ENCODE measurements around the gene SIRPA. TPM values are rescaled to one million over a fixed set of nuclear protein-coding genes. Genes with fewer than 3 reads are reported as not detected.

The SIRPA gene
- total and polyA plus RNA-seq, 2 of the 8 experiments (the other 6 are each of a cell fraction or from before 2014, with no cell fraction given): 3.9 to 4.3 TPM

- H2BK20ac ChIP-seq (ENCODE audit: low read length): no peak overlapping the region
- no peak overlapping the region for H2AK5ac ChIP-seq (ENCODE audit: low read depth, low read length)
- no peak overlapping the region for H4K5ac ChIP-seq (ENCODE audit: insufficient read length, low read depth, low read length)
- no peak overlapping the region for H4K8ac ChIP-seq (ENCODE audit: extremely low read depth, insufficient read depth, low read length)
- no peak overlapping the region for H3K4me3 ChIP-seq (ENCODE audit: extremely low read depth in 1 of 4, insufficient read depth in 2 of 4, low read depth in 3 of 4, low read length in 4 of 4)
- ChIA-PET POLR2A (ENCODE audit: partially characterized antibody) (interaction anchor here (0.8 to 1.2 kb wide), 2 partner anchors 10 to 13 kb away, joined by 3 to 5 read pairs; no protein-coding TSS in a partner anchor), CTCF (ENCODE audit: partially characterized antibody) (interaction anchor here (0.6 to 1.4 kb wide), 4 partner anchors 11 to 479 kb away, joined by 3 to 4 read pairs (median 4); no protein-coding TSS in a partner anchor)
- H3K27ac ChIP-seq (ENCODE audit: low read depth, low read length): no peak overlapping the region
- H2AFZ ChIP-seq (ENCODE audit: low read length): no peak overlapping the region
- H3K4me2 ChIP-seq (ENCODE audit: insufficient read depth in 1 of 2, low read depth in 2 of 2, low read length in 2 of 2): no peak overlapping the region
- no peak overlapping the region for H3K4ac ChIP-seq (replicated peaks; ENCODE audit: insufficient read length, low read depth, low read length)
- no peak overlapping the region for H2BK120ac ChIP-seq (replicated peaks; ENCODE audit: low read depth, low read length)
- no peaks in the 10 kb centered on the region for H4K20me1 ChIP-seq (replicated peaks in 1 of 2; ENCODE audit: control insufficient read depth in 1 of 2, insufficient read depth in 2 of 2, low read length in 2 of 2)
- H2BK5ac ChIP-seq (ENCODE audit: low read depth, low read length): no peak overlapping the region
- H3K79me2 ChIP-seq (ENCODE audit: control insufficient read depth in 1 of 2, insufficient read depth in 2 of 2, low read length in 2 of 2): no peaks in the 10 kb centered on the region
- H2BK15ac ChIP-seq (ENCODE audit: low read length): no peak overlapping the region
- H3K23me2 ChIP-seq (ENCODE audit: low read depth, low read length): peaks cover 2% of the 10 kb centered on the region; the same call in 1 of the 2 replicates
- H3K9ac ChIP-seq (replicated peaks in 1 of 4; ENCODE audit: extremely low read depth in 1 of 4, low read depth in 3 of 4, low read length in 3 of 4): no peak overlapping the region
- WGBS, 2 experiments (ENCODE audit: extremely low coverage in 1 of 2, insufficient coverage in 1 of 2, insufficient read length in 1 of 2, insufficient replicate concordance in 2 of 2, low coverage in 1 of 2, low lambda C conversion rate in 2 of 2, missing lambda C conversion rate in 1 of 2): 82% methylated on average over 15 of the region's 17 CpGs; no CpG with 5 or more reads in 1 of the 2 experiments
- no peaks in the 10 kb centered on the region for H3K79me1 ChIP-seq (ENCODE audit: low read depth, low read length)
- H2BK12ac ChIP-seq (ENCODE audit: low read depth, low read length): no peak overlapping the region
- H3K27me3 ChIP-seq (replicated peaks in 1 of 4; ENCODE audit: control insufficient read depth in 3 of 4, extremely low read depth in 1 of 4, insufficient read depth in 3 of 4, low read length in 3 of 4): no peaks in the 10 kb centered on the region
- no peaks in the 10 kb centered on the region for H3K9me3 ChIP-seq (ENCODE audit: insufficient read depth in 2 of 2, low read depth in 1 of 2, low read length in 1 of 2)
- no peak overlapping the region for H3K14ac ChIP-seq (ENCODE audit: insufficient read length)
- H3K18ac ChIP-seq (ENCODE audit: extremely low read depth, low read length): no peak overlapping the region
- no peak overlapping the region for H3K56ac ChIP-seq (replicated peaks; ENCODE audit: insufficient read length, low read depth, low read length)
- no peak overlapping the region for H4K91ac ChIP-seq (replicated peaks; ENCODE audit: insufficient read length, low read length)
- peaks cover 0 to 3% (median 0%) of the 10 kb centered on the region in 4 experiments; a peak in 3 of 7 replicates for H3K4me1 ChIP-seq (replicated peaks in 1 of 4; ENCODE audit: control insufficient read depth in 3 of 4, insufficient read depth in 4 of 4, low read length in 3 of 4)
- no peak overlapping the region for H3K23ac ChIP-seq (ENCODE audit: insufficient read length)
- FAIRE-seq (no peak), DNase-seq (ENCODE audit: low read depth in 1 of 2, low spot score in 2 of 2) (no peak)
- no peaks in the 10 kb centered on the region for H3K36me3 ChIP-seq (ENCODE audit: control insufficient read depth in 2 of 4, insufficient read depth in 4 of 4, low read length in 3 of 4)
- no peak for TF ChIP-seq MAX (IDR thresholded peaks at IDR 0.05)
- TF ChIP-seq SIRT6 (IDR thresholded peaks at IDR 0.05; ENCODE audit: low read length): no peak
- TF ChIP-seq POU5F1 (IDR thresholded peaks at IDR 0.05; ENCODE audit: low read depth, low read length): no peak
- no peak for TF ChIP-seq NRF1 (IDR thresholded peaks at IDR 0.05; ENCODE audit: low read depth, low read length)
- no peak for TF ChIP-seq MAFK (IDR thresholded peaks at IDR 0.05; ENCODE audit: low read depth, low read length)
- no peak for TF ChIP-seq ASH2L (IDR thresholded peaks at IDR 0.05; ENCODE audit: low read length)
- no peak for TF ChIP-seq TAF7 (optimal IDR thresholded peaks at IDR 0.05; ENCODE audit: borderline replicate concordance, low read depth, low read length)
- no peak for TF ChIP-seq SP2 (IDR thresholded peaks at IDR 0.05; ENCODE audit: low read length)
- TF ChIP-seq POLR2AphosphoS5 (IDR thresholded peaks at IDR 0.05; ENCODE audit: low read depth, low read length): no peak
These were observed 24.2 kb upstream of the SIRPA start for GRCh38 chr20:1870792-1871550.
